Adrenal gland (tissue), 12 donors: ENCODE results near the gene DLGAP4. TPM values are rescaled to one million over a fixed set of nuclear protein-coding genes. Genes with fewer than 3 reads are reported as not detected.

ENCODE experiments used
- DNase-seq, 7 donors: peaks; one replicate each; pipeline ENCODE4 v3.0.0-alpha.2; 2019 to 2020
- H3K27ac ChIP-seq, 5 donors: fragments of 200-600 bp; sonication (generic) in 4 of 5; 1 replicate in 3 of 5; 2 replicates in 2 of 5; pipeline versions ENCODE4 v1.5.1 to v1.8.0; 2016 to 2020; ENCODE audit warnings: mild to moderate bottlenecking in 1 of 5
- H3K27me3 ChIP-seq: fragments of 200-600 bp; 2 replicates; pipeline ENCODE4 v1.8.0; 2021
- H3K36me3 ChIP-seq, 2 donors: fragments of 200-600 bp; replicated peaks in 1 of 2; 1 replicate in 1 of 2; 2 replicates in 1 of 2; pipeline versions ENCODE4 v1.5.1 to v1.8.0; 2018 to 2022
- H3K4me1 ChIP-seq, 2 donors: fragments of 200-600 bp; replicated peaks in 1 of 2; 1 replicate in 1 of 2; 2 replicates in 1 of 2; pipeline versions ENCODE4 v1.5.1 to v1.8.0; 2018 to 2021
- H3K4me3 ChIP-seq, 4 donors: fragments of 200-600 bp; sonication (generic) in 3 of 4; one replicate each; pipeline ENCODE4 v1.5.1; 2016 to 2018
- H3K9me3 ChIP-seq, 3 donors: fragments of 200-600 bp; sonication (generic) in 1 of 3; replicated peaks in 1 of 3; 1 replicate in 2 of 3; 2 replicates in 1 of 3; pipeline versions ENCODE4 v1.5.1 to v1.8.0; 2016 to 2021
- CTCF ChIP-seq, 6 experiments: fragments of 450-650 bp in 4 of 6; fragments of 200-600 bp in 2 of 6; sonication (generic) in 1 of 6; IDR thresholded peaks; 1 replicate in 5 of 6; 2 replicates in 1 of 6; pipeline versions ENCODE4 v1.5.1 to v1.8.0; 2016 to 2021; ENCODE audit warnings: antibody characterized with exemption in 6 of 6, mild to moderate bottlenecking in 2 of 6, moderate library complexity in 1 of 6
- POLR2A ChIP-seq, 2 donors: fragments of 450-650 bp; IDR thresholded peaks; one replicate each; pipeline ENCODE4 v1.6.1; 2017; ENCODE audit warnings: antibody characterized with exemption in 2 of 2, mild to moderate bottlenecking in 2 of 2, moderate library complexity in 1 of 2
- WGBS, 4 donors: extraction: QIAGEN DNeasy Blood & Tissue Kit in 2 of 4; methylation state at CpG; one replicate each; pipeline versions ENCODE4 v1.1.5 to v1.1.7; 2013 to 2017; 5-methylcytosine and 5-hydroxymethylcytosine counted together
- intact Hi-C, 2 donors: fragments of 100-400 bp; cut with DNase I; formaldehyde crosslinking; loops; one replicate each; pipeline versions ENCODE4 v1.14.1 to v1.15.0; 2022 to 2023
- polyA plus RNA-seq, 3 donors: library from polyadenylated mRNA; stranded (reverse); fragments of 200-250 nt in 2 of 3; fragments of 350-450 nt in 1 of 3; fragmentation: Illumina TruSeq in 1 of 3; extraction: RNeasy Lipid Tissue Mini Kit (QIAGEN cat#74804) in 1 of 3; gene quantifications; one replicate each; pipeline ENCODE4 v1.2.3, GENCODE V29; 2013 to 2014
- total RNA-seq, 9 donors: library from RNA; depleted of rRNA in 4 of 9; stranded (reverse); fragments of >200 nt in 4 of 9; fragments of 120-200 nt in 1 of 9; fragmentation: NEBNext Ultra II Directional in 1 of 9; extraction: Animal tissue kit (Norgen Biotek cat#: 25700) in 1 of 9; gene quantifications; one replicate each; pipeline versions ENCODE4 v1.1.0 to v1.2.4, GENCODE V29; 2013 to 2023
- donor health status: healthy with polysubstance abuse.
- donor health status: Bipolar disorder and iron deficiency.
- donor health status: DM: yes; HTN: yes; CAD: no.
- donor health status: DM: no; HTN: no; CAD: no.
- donor health status: DM: no; HTN: no; CAD: no.
- donor health status: DM: yes; HTN: yes; CAD: no.

Gene DLGAP4
- total and polyA plus RNA-seq, 12 donors, result 13.5 to 95.2 (median 64.0) TPM

GRCh38 chr20:36307412-36308325, 1.5 kb downstream of the DLGAP4 start:
- H3K36me3 ChIP-seq, result no peaks in the 10 kb centered on the region
- H3K9me3 ChIP-seq, result no peaks in the 10 kb centered on the region
- H3K4me1 ChIP-seq, result peaks cover 7% of the 10 kb centered on the region in 2 donors
- H3K27ac ChIP-seq, result no peak overlapping the region
- 58 to 69% (median 60%) methylated on average over 8 to 21 of the region's 21 CpGs for WGBS, 4 donors
- intact Hi-C loops, result no loop called here
- H3K27me3 ChIP-seq, result peaks cover 30% of the 10 kb centered on the region
- no peak overlapping the region for H3K4me3 ChIP-seq
- peak in 1 of 7 donors; percentile 55 for DNase-seq
- TF ChIP-seq POLR2A (IDR thresholded peaks at IDR 0.05) (no peak), CTCF (IDR thresholded peaks at IDR 0.05) (no peak)

GRCh38 chr20:36308353-36308752, 2.2 kb downstream of the DLGAP4 start:
- H3K36me3 ChIP-seq, result no peaks in the 10 kb centered on the region

GRCh38 chr20:36308986-36309385, 2.8 kb downstream of the DLGAP4 start:
- peaks cover 7% of the 10 kb centered on the region in 2 donors for H3K4me1 ChIP-seq
- no peaks in the 10 kb centered on the region for H3K9me3 ChIP-seq
- H3K36me3 ChIP-seq, result no peaks in the 10 kb centered on the region
- no peak overlapping the region for H3K4me3 ChIP-seq
- TF ChIP-seq POLR2A (IDR thresholded peaks at IDR 0.05) (no peak), CTCF (IDR thresholded peaks at IDR 0.05) (no peak)
- no peak overlapping the region for H3K27ac ChIP-seq
- H3K27me3 ChIP-seq, result peaks cover 30% of the 10 kb centered on the region
- DNase-seq, result peak in 2 of 7 donors; percentile 8 to 41
- intact Hi-C loops, result no loop called here
- 70 to 78% (median 73%) methylated on average over 12 of the region's 12 CpGs for WGBS, 4 donors

More at GRCh38 chr20:36308353-36308752, 2.2 kb downstream of the DLGAP4 start:
- TF ChIP-seq CTCF (IDR thresholded peaks at IDR 0.05) (no peak), POLR2A (IDR thresholded peaks at IDR 0.05) (no peak)
- H3K9me3 ChIP-seq, result no peaks in the 10 kb centered on the region
- no peak for DNase-seq
- no peak overlapping the region for H3K27ac ChIP-seq
- WGBS, 4 donors, result 85 to 96% (median 88%) methylated on average over 12 of the region's 12 CpGs
- peaks cover 7% of the 10 kb centered on the region in 2 donors for H3K4me1 ChIP-seq
- H3K4me3 ChIP-seq, result no peak overlapping the region
- peaks cover 30% of the 10 kb centered on the region for H3K27me3 ChIP-seq
- intact Hi-C loops, result no loop called here

GRCh38 chr20:36309643-36310042, 3.5 kb downstream of the DLGAP4 start:
- Histone ChIP-seq H3K27ac (no peak overlapping the region), H3K9me3 (no peaks in the 10 kb centered on the region), H3K27me3 (peaks cover 30% of the 10 kb centered on the region), H3K4me1 (peaks cover 7% of the 10 kb centered on the region in 2 donors), H3K36me3 (no peaks in the 10 kb centered on the region), H3K4me3 (no peak overlapping the region)
- no peak for TF ChIP-seq POLR2A (IDR thresholded peaks at IDR 0.05)
- no peak for TF ChIP-seq CTCF (IDR thresholded peaks at IDR 0.05)
- intact Hi-C loops, result no loop called here
- 73 to 90% (median 84%) methylated on average over 3 of the region's 3 CpGs for WGBS, 4 donors
- DNase-seq, result peak in 2 of 7 donors; percentile 1 to 27
